Heart left ventricle (tissue), 13 donors: ENCODE data around the gene MFAP5.

Experiments
- POLR2A ChIP-seq, 2 donors: fragments of 450-650 bp; IDR thresholded peaks; one replicate each; pipeline ENCODE4 v1.6.1; 2017; ENCODE audit warnings: antibody characterized with exemption in 2 of 2, mild to moderate bottlenecking in 2 of 2, moderate library complexity in 2 of 2
- TF ChIP-seq, protein P1 (sequence below), 12 donors: fragments of 200-600 bp; sonication (generic) in 4 of 12; IDR thresholded peaks; one replicate each; pipeline versions ENCODE4 v1.5.0 to v1.8.0; 2018 to 2022; ENCODE audit warnings: antibody characterized with exemption in 12 of 12, mild to moderate bottlenecking in 5 of 12
- donor health status: ischemic (EF 13 %, LVEDD 7.1; RV severe dilation, severe dysfunction).
- donor health status: DM: no; HTN: yes; CAD: no.
- donor health status: DM: no; HTN: no; CAD: no.
- donor health status: ischemic (EF 25% LVEDD 6.9; RV normal size, moderate dysfunction).
- donor health status: ischemic (EF 25% LVEDD 5.7; RV mildly dilated, moderate dysfunction).
- donor health status: ischemic (EF 35%, LVEDD 5.7; RV mildly dilated, moderate dysfunction).
- donor health status: nonischemic (EF 11% LVEDD 7.7; RV severe dilation, severe dysfunction).
- donor health status: DM: yes; HTN: yes; CAD: no.
- donor health status: PGD.
- donor health status: ischemic (EF 29% LVEDD 5.4; RV normal size, mild dysfunction).
- donor health status: nonischemic (EF 23%, LVEDD 6.1; RV moderate dilation, normal function).

DNA sequence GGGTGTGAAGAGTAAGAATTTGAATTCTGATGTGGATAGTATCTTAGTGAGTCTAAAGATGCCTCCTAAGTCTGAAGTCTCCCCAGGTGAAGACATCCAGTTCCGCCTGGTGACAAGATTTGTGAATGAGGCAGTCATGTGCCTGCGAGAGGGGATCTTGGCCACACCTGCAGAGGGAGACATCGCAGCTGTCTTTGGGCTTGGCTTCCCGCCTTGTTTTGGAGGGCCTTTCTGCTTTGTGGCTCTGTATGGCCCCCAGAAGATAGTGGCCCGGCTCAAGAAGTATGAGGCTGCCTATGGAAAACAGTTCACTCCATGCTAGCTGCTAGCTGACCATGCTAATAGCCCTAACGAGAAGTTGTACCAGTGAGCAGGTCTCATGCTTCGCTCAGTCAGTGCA is 25.4 kb downstream of the MFAP5 start:
- TF ChIP-seq POLR2A (IDR thresholded peaks at IDR 0.05): no peak
- TF ChIP-seq, protein P1, sequence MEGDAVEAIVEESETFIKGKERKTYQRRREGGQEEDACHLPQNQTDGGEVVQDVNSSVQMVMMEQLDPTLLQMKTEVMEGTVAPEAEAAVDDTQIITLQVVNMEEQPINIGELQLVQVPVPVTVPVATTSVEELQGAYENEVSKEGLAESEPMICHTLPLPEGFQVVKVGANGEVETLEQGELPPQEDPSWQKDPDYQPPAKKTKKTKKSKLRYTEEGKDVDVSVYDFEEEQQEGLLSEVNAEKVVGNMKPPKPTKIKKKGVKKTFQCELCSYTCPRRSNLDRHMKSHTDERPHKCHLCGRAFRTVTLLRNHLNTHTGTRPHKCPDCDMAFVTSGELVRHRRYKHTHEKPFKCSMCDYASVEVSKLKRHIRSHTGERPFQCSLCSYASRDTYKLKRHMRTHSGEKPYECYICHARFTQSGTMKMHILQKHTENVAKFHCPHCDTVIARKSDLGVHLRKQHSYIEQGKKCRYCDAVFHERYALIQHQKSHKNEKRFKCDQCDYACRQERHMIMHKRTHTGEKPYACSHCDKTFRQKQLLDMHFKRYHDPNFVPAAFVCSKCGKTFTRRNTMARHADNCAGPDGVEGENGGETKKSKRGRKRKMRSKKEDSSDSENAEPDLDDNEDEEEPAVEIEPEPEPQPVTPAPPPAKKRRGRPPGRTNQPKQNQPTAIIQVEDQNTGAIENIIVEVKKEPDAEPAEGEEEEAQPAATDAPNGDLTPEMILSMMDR (IDR thresholded peaks at IDR 0.05): no peak
